ENCODE results near the gene KRTAP5-3.
"Not testable (repeated sequence)": the region's sequence is repeated elsewhere in the genome, so short reads cannot be mapped to it uniquely, and the experiment has no call there.

The KRTAP5-3 gene

GRCh38 chr11:1619449-1619848, 11.2 kb upstream of the KRTAP5-3 start:
- no peak for DNase-seq (ENCODE audit: low read depth in 2 of 2)

GRCh38 chr11:1618231-1618630, 10.0 kb upstream of the KRTAP5-3 start:
- DNase-seq (ENCODE audit: low read depth in 2 of 2), result no peak

GRCh38 chr11:1607901-1608300, 362 bp downstream of the KRTAP5-3 start:
- DNase-seq (ENCODE audit: low read depth in 2 of 2), result not testable (repeated sequence)

GRCh38 chr11:1607156-1607845, 962 bp downstream of the KRTAP5-3 start:
- DNase-seq (ENCODE audit: low read depth in 2 of 2), result not testable (repeated sequence)

- DNase-seq (ENCODE audit: low read depth in 2 of 2), result not testable (repeated sequence)
Observed at GRCh38 chr11:1605923-1606322, 2.3 kb downstream of the KRTAP5-3 start.

GRCh38 chr11:1604711-1605110, 3.6 kb downstream of the KRTAP5-3 start:
- no peak for DNase-seq (ENCODE audit: low read depth in 2 of 2)

GRCh38 chr11:1604181-1604580, 4.1 kb downstream of the KRTAP5-3 start:
- no peak for DNase-seq (ENCODE audit: low read depth in 2 of 2)

DNA sequence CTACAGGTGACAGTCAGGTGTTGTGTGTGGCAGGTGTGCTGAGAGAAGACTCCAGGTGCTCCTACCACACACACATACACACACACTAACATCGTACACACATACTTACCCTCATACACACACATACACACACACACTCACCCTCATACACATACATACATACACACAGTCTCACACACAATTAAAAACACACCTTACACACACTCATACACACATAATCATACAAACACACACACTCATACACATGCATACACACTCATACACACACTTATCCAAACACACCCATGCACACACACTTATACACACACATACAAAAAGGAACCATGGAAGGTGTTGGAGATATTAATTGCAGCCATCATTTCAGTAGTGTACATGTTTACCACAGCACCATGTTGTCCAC, 4.6 kb downstream of the KRTAP5-3 start:
- no peak for DNase-seq (ENCODE audit: low read depth in 2 of 2)

GRCh38 chr11:1601663-1602062, 6.6 kb downstream of the KRTAP5-3 start:
- not testable (repeated sequence) for DNase-seq (ENCODE audit: low read depth in 2 of 2)

DNA sequence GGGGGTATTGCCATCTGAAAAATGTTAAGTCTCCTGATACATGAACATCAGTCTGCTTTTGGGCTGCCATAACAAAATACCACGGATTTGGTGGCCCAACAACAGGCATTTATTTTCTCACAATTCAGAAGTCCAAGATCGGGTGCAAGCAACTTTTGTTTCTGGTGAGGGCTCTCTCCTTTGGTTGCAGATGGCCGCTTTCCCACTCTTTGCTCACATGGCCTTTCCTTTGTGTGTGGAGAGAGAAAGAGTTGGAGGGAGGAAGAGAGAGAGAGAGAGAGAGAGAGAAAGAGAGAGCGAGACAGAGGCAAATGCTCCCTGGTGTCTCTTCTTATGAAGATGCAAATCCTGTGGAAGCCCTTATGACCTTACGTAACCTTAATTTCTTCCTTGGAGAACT, 7.6 kb downstream of the KRTAP5-3 start:
- no peak for DNase-seq (ENCODE audit: low read depth in 2 of 2)

- DNase-seq (ENCODE audit: low read depth in 2 of 2), result no peak
Observed at GRCh38 chr11:1598816-1599215, 9.4 kb downstream of the KRTAP5-3 start.

- not testable (repeated sequence) for DNase-seq (ENCODE audit: low read depth in 2 of 2)
Observed at GRCh38 chr11:1598406-1598805, 9.9 kb downstream of the KRTAP5-3 start.

DNA sequence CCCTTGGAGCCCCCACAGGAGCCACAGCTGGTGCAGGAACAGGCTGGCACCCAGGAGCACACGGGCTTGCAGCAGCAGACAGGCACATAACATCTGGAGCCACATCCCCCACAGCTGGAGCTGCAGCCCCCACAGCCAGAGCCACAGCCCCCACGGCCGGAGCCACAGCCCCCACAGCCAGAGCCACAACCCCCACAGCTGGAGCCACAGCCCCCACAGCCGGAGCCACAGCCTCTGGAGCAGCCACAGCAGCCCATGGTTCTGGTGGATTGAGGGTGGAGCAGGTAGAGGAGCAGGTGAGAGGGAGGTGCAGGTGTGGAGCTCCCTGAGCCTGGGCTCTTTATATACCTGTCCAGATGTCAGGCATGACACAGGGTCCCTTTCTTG, 10.3 kb downstream of the KRTAP5-3 start, which contains the start of gene KRTAP5-2:
Gene KRTAP5-2, minus strand, starts transcription at position 301 of the 387 bp plus-strand sequence. Its CDS starts 44 bp downstream, at position 257.
- DNase-seq (ENCODE audit: low read depth in 2 of 2), result no peak

DNA sequence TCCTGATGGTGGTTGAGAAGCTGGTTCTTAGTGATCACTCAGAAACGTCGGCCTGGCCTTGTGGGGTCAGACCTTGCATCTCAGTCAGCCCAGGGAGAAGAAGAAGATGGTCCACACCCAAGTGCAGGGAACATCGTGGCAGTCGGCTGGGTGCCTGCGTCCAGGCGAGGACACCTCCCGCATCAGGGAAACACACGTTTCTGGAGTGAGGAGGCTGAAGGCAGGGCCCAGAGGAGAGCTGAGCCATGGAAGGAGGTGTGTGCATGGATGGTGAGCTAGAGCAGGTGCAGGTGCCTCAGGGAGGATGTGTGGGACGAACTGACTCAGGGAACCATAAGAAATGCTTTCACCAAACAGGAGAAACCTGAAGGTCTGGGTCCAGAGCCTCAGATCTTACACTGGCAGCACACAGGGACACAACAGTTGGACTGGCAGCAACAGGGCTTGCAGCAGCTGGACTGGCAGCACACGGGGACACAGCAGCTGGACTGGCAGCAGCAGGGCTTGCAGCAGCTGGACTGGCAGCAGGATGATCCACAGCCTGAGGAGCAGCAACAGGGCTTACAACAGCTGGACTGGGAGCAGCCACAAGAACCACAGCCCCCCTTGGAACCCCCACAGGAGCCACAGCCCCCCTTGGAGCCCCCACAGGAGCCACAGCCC, 10.8 kb downstream of the KRTAP5-3 start:
- no peak for DNase-seq (ENCODE audit: low read depth in 2 of 2)

DNA sequence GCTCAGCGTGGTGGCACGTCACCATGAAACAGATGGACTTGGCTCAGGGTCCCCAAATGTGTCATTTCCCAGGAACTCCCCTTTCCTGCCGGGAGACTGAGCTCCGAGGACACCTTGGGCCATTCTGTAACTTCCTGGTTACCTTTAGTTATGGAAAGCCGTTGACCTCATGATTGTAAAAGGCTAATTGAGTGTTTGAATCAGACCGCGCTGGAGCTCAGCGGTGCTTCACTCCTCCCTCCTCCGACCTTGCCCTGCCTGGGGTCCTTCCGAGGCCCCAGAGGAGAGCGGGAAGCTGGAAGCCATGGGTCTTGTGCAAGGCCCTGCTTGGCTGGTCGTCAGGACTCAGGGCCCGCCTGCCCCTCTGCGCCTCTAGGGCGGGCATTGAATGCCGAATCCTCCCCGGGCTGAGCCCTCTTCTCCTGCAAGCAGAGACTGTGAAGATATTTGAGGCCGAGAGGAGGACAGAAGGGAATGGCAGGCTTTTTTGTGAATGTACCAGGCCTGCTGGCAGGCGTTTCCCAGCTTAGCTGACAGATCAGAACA, 11.6 kb downstream of the KRTAP5-3 start:
- DNase-seq (ENCODE audit: low read depth in 2 of 2), result not testable (repeated sequence)

DNA sequence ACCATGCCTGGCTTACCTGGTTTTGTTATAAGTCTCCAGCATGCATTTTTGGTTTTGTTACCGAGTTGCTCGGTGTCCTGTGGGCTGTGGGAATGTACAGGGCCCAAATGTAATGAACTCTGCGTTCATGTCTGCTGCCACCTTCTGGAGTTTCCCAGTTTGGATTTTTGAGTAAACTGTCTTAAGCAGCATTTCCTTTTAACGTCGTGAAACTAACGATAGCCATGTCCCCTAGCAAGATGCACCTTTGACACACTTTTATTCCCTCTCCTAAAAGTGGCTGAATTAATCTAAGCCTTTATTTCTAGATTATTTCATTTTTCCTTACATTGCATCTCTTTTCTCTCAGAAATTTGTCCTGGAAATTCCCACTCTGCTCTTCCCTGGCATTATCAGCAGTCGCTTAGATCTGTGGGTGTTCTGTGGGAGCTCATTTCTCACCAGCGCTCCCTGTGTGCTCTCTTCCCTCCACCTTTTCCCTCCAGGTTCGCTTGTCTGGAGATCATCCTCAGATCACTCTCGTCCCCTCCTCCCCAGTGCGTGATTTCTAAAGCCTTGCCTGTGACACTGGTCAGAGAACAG, 12.2 kb downstream of the KRTAP5-3 start:
- not testable (repeated sequence) for DNase-seq (ENCODE audit: low read depth in 2 of 2)

DNA sequence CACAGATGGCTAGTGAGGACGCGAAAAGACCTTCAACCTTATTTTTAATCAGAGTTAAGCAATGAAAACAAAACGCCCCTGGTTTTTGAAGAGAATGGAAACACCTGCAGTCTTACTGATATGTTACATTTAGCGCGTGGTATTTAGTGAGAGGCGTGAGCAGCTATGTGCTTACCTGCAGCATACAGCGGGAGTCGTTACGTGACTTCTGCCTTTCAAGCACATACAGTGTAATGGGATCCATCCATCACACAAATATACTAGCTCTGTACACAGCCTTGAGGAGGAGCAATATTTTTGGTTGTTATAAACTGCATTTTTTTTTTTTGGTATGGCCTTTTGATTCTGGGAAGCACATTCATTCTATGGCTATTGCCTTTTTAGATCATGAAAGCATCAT, 15.6 kb downstream of the KRTAP5-3 start:
- DNase-seq (ENCODE audit: low read depth in 2 of 2), result no peak

DNA sequence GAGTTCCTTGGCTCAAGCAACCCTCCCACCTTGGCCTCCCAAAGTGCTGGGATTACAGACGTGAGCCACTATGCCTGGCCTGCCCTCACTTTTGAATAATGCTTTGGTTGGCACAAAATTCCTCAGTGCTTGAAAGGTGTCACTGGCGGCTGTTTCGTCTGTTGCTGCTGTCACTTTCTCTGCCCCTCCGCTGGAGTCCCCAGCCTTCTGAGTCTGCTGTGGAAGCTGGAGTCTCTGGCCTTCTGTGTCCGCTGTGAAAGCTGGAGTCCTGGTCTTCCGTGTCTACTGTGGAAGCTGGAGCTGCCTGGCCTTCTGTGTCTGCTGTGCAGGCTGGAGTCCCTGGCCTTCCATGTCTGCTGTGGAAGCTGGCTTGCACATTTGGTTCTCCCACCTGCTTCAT, 18.3 kb downstream of the KRTAP5-3 start:
- no peak for DNase-seq (ENCODE audit: low read depth in 2 of 2)

DNA sequence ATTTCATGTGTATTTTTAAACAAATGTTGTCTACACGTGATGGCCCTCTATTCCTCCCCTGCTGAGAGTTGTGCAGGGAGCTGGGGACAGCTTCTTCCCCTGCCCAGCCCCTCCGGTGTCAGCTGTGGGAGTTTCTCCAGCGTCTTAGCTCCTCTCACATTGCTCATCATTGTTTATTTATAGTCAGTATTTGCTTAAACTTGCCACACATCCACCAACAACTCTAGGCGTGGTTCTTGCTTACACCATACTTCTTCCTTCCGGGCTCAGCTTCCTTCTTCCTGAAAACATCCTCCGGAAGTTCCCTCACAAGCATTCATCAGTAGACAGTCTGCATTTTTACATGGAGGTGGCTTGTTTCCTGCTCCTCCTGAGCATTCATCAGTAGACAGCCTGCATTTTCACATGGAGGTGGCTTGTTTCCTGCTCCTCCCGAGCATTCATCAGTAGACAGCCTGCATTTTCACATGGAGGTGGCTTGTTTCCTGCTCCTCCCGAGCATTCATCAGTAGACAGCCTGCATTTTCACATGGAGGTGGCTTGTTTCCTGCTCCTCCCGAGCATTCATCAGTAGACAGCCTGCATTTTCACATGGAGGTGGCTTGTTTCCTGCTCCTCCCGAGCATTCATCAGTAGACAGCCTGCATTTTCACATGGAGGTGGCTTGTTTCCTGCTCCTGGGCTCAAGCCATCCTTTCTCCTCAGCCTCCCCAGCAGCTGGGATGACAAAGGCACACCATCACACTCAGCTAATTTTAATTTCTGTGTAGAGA, 18.9 kb downstream of the KRTAP5-3 start:
- not testable (repeated sequence) for DNase-seq (ENCODE audit: low read depth in 2 of 2)

DNA sequence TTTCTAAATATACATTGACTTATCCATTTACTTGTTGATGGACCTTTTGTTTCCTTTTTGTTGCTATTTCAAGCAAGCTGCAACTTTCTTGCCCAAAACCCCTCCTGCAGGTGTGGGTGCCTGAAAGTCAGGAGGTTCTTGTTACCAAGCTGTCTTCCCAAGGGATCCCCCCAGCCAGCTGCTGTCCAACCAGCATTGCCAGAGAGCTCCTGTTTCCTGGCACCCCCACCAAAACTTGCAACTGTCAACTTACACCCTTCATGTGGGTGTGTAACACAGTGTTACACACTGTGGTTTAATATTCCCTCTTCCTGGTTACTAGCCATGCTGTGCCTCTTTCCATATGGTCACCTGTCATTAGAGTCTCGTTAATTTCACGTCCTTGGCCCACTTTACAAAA, 21.6 kb downstream of the KRTAP5-3 start:
- DNase-seq (ENCODE audit: low read depth in 2 of 2), result no peak

GRCh38 chr11:1584661-1585370, 23.4 kb downstream of the KRTAP5-3 start, which contains the start of gene KRTAP5-1:
Gene KRTAP5-1 (minus strand): TSS chr11:1585283. CDS start chr11:1585249, 34 bp downstream.
- not testable (repeated sequence) for DNase-seq (ENCODE audit: low read depth in 2 of 2)
